K562 (cell line): ENCODE data around the gene PLA2G4C. TPM values are rescaled to one million over a fixed set of nuclear protein-coding genes. Genes with fewer than 3 reads are reported as not detected.
A peak's percentile ranks its signal among the peaks of the same experiment; 100 is the strongest.

Experiments
- BCOR ChIP-seq: fragments of 450-650 bp; IDR thresholded peaks from 2 replicates; pipeline ENCODE4 v1.6.1; 2016
- BDP1 ChIP-seq: IDR thresholded peaks from 3 replicates; pipeline ENCODE4 v1.6.1; 2011; ENCODE audit not compliant: insufficient read length, insufficient read depth
- CTCFL ChIP-seq: IDR thresholded peaks from 2 replicates; pipeline ENCODE4 v1.6.1; 2011; ENCODE audit warnings: borderline replicate concordance, low read depth, mild to moderate bottlenecking, moderate library complexity, low read length; ENCODE audit not compliant: insufficient read depth, poor library complexity, severe bottlenecking
- IRF9 ChIP-seq: fragments of 450-650 bp; IDR thresholded peaks from 2 replicates; pipeline ENCODE4 v1.6.1; 2016; ENCODE audit warnings: missing biosample characterization, missing genetic modification characterization
- PRDM10 ChIP-seq: fragments of 450-650 bp; IDR thresholded peaks from 2 replicates; pipeline ENCODE4 v1.6.1; 2018; ENCODE audit not compliant: partially characterized antibody
- RCOR1 ChIP-seq, 2 experiments: IDR thresholded peaks; 2 replicates each; pipeline ENCODE4 v1.6.1; 2012; ENCODE audit warnings: low read depth in 2 of 2, low read length in 2 of 2, borderline replicate concordance in 1 of 2, improper control_type of control experiment in 1 of 2
- STAT5A ChIP-seq: IDR thresholded peaks from 2 replicates; pipeline ENCODE4 v1.6.1; 2012; ENCODE audit warnings: low read length, inconsistent platforms, borderline replicate concordance
- ZNF124 ChIP-seq: sonication (generic); formaldehyde crosslinking; IDR thresholded peaks from 2 replicates; pipeline ENCODE4 v1.8.1; 2022; ENCODE audit warnings: missing genetic modification reagents
- ZNF318 ChIP-seq, 2 experiments: fragments of 450-650 bp; IDR thresholded peaks; 2 replicates each; pipeline ENCODE4 v1.6.1; 2016; ENCODE audit warnings: mild to moderate bottlenecking in 2 of 2, borderline replicate concordance in 1 of 2, low read depth in 1 of 2, moderate library complexity in 1 of 2
- polyA plus RNA-seq, 8 experiments: library from polyadenylated mRNA; depleted of rRNA in 4 of 8; stranded (reverse) in 5 of 8; unstranded in 3 of 8; fragments of >200 nt; fragmentation: Nextera tagmentation in 2 of 8; fragmentation: Illumina TruSeq in 1 of 8; extraction: Ambion mirVana in 2 of 8; extraction: Trizol in 1 of 8; gene quantifications; 2 replicates each; pipeline versions ENCODE4 v1.2.1 to v1.2.3, GENCODE V29; 2011 to 2014; ENCODE audit warnings: inconsistent platforms in 1 of 8, missing spikeins in 1 of 8
- total RNA-seq, 7 experiments: library from RNA; depleted of rRNA in 6 of 7; stranded (reverse); fragments of >200 nt in 6 of 7; fragmentation: Illumina TruSeq in 2 of 7; extraction: Trizol in 2 of 7; gene quantifications; 2 replicates each; pipeline versions ENCODE4 v1.2.1 to v1.2.3, GENCODE V29; 2011 to 2021; ENCODE audit warnings: low replicate concordance in 1 of 7

Gene PLA2G4C
- total and polyA plus RNA-seq, 9 of the 15 experiments (the other 6 are each of a cell fraction or from before 2014, with no cell fraction given): 0.27 to 0.35 (median 0.35) TPM; not detected in 6

GRCh38 chr19:48102870-48103751 lies 7.5 kb downstream of the PLA2G4C start (continued):
- TF ChIP-seq BDP1: no peak
- TF ChIP-seq PRDM10: no peak
- TF ChIP-seq CTCFL: no peak
- no peak for TF ChIP-seq ZNF318 (IDR thresholded peaks at IDR 0.05; ENCODE audit: borderline replicate concordance in 1 of 2, low read depth in 1 of 2)
- no peak for TF ChIP-seq ZNF124 (CRISPR knock-in tag)
- TF ChIP-seq IRF9 (tag): no peak
- 0 out of 2 replicates have a peak, but pooled peaks have one; percentile 23 for TF ChIP-seq BCOR
- TF ChIP-seq RCOR1 (IDR thresholded peaks at IDR 0.05; ENCODE audit: borderline replicate concordance in 1 of 2, low read depth in 2 of 2, low read length in 2 of 2): 0 out of 4 replicates have a peak, but pooled peaks of 1 of the 2 experiments have one; percentile 15
- TF ChIP-seq STAT5A: no peak
